Adipose tissue (tissue), 3 donors: ENCODE data around the gene WDR4. TPM values are rescaled to one million over a fixed set of nuclear protein-coding genes. Genes with fewer than 3 reads are reported as not detected.
"Not testable (repeated sequence)": the region's sequence is repeated elsewhere in the genome, so short reads cannot be mapped to it uniquely, and the experiment has no call there.

Experiments
- H3K27ac ChIP-seq: one replicate; pipeline ENCODE4 v1.5.1; 2013; ENCODE audit warnings: low read depth, low read length
- WGBS, 3 donors: extraction: QIAGEN DNeasy Blood & Tissue Kit; methylation state at CpG; one replicate each; pipeline ENCODE4 v1.1.7; 2013; 5-methylcytosine and 5-hydroxymethylcytosine counted together
- polyA plus RNA-seq, 3 donors: library from polyadenylated mRNA; stranded (reverse); fragments of 200-250 nt; gene quantifications; one replicate each; pipeline ENCODE4 v1.2.3, GENCODE V29; 2013
- donor health status: healthy with polysubstance abuse.
- donor health status: Bipolar disorder and iron deficiency.
- donor health status: healthy.

The WDR4 gene
- polyA plus RNA-seq, 3 donors = 7.9 to 15.7 (median 9.1) TPM

- WGBS, 3 donors = 67 to 88% (median 69%) methylated on average over 13 of the region's 13 CpGs
- H3K27ac ChIP-seq = no peak overlapping the region
These were observed 71.3 kb downstream of the WDR4 start for GRCh38 chr21:42807938-42808613.

GRCh38 chr21:42807293-42807895 is 71.9 kb downstream of the WDR4 start:
- 62 to 75% (median 70%) methylated on average over 16 of the region's 16 CpGs for WGBS, 3 donors
- not testable (repeated sequence) for H3K27ac ChIP-seq

GRCh38 chr21:42806509-42807140 is 72.7 kb downstream of the WDR4 start:
- WGBS, 3 donors = 45 to 84% (median 50%) methylated on average over 14 of the region's 14 CpGs
- H3K27ac ChIP-seq = no peak overlapping the region

- not testable (repeated sequence) for H3K27ac ChIP-seq
- WGBS, 3 donors = 82 to 93% (median 86%) methylated on average over 6 of the region's 6 CpGs
These were observed 77.7 kb downstream of the WDR4 start for GRCh38 chr21:42801616-42802015.

GRCh38 chr21:42799948-42800347 is 79.4 kb downstream of the WDR4 start:
- H3K27ac ChIP-seq = no peak overlapping the region
- WGBS, 3 donors = 64 to 99% (median 73%) methylated on average over 5 of the region's 5 CpGs

GRCh38 chr21:42799516-42799915 is 79.8 kb downstream of the WDR4 start:
- H3K27ac ChIP-seq = no peak overlapping the region
- WGBS, 3 donors = 76 to 83% (median 76%) methylated on average over 9 of the region's 9 CpGs

Other genes starting within 250 kb of the WDR4 start
- gene PDE9A, start 225.9 kb downstream of the WDR4 start, polyA plus RNA-seq = 10 to 100 TPM in 1 of 3 donors, 1 to 10 TPM in 2; 5.6 to 13.6 (median 6.2) TPM
- gene NDUFV3, start 13.8 kb upstream of the WDR4 start, polyA plus RNA-seq = 10 to 100 TPM; 20.0 to 27.3 (median 24.0) TPM
- gene ERVH48-1, start 46.1 kb upstream of the WDR4 start, polyA plus RNA-seq = under 1 TPM in 1 of 3 donors, not detected in 2; 0.06 TPM
- 1 to 10 TPM; 4.0 to 9.2 (median 7.6) TPM for gene PKNOX1, start 95.0 kb upstream of the WDR4 start, polyA plus RNA-seq
- 10 to 100 TPM; 19.6 to 43.0 (median 25.7) TPM for gene CBS, start 196.3 kb upstream of the WDR4 start, polyA plus RNA-seq
- gene U2AF1, start 228.0 kb upstream of the WDR4 start, polyA plus RNA-seq = 10 to 100 TPM; 20.0 to 73.5 (median 32.0) TPM